A549 (cell line): ENCODE results near the gene ITGBL1. TPM values are rescaled to one million over a fixed set of nuclear protein-coding genes. Genes with fewer than 3 reads are reported as not detected.

Experiments
- ATAC-seq, 2 experiments: fragments of 200-7000 bp in 1 of 2; fragments of >200 bp in 1 of 2; cut with Nextera tagmentation in 1 of 2; cut with Tn5 transposase in 1 of 2; 3 replicates each; pipeline versions ENCODE4 v1.8.0 to v1.9.1; 2018 to 2020; ENCODE audit warnings: mild to moderate bottlenecking in 1 of 2, moderate library complexity in 1 of 2
- CTCF ChIA-PET: fragments of 300-600 bp; sonication (Branson Sonifier 250); formaldehyde crosslinking; extraction: SDS; loops from one replicate; lab custom pipeline; 2021; ENCODE audit warnings: antibody characterized with exemption, inconsistent platforms; lab: Yijun Ruan, JAX
- POLR2A ChIA-PET: fragments of 350-600 bp; formaldehyde crosslinking; extraction: SDS; loops from one replicate; lab custom pipeline; 2021; ENCODE audit warnings: antibody characterized with exemption, inconsistent platforms; lab: Yijun Ruan, JAX
- DNase-seq, 2 experiments: peaks; one replicate each; pipeline versions ENCODE4 v3.0.0 to v3.0.0-alpha.2; 2011 to 2016; ENCODE audit warnings: low read depth in 1 of 2, low spot score in 1 of 2
- FAIRE-seq: peaks from 2 replicates; lab custom pipeline; 2011; peaks lifted over from hg19 to GRCh38; lab: Jason Lieb, UNC
- H3K27ac ChIP-seq, 2 experiments: fragments of >200 bp; sonication (Bioruptor Twin); formaldehyde crosslinking; 3 replicates each; pipeline ENCODE4 v1.5.1; 2016 to 2017
- H3K4me1 ChIP-seq: fragments of >200 bp; sonication (Bioruptor Twin); formaldehyde crosslinking; 3 replicates; pipeline ENCODE4 v1.6.1; 2016
- H3K4me2 ChIP-seq: fragments of >200 bp; sonication (Bioruptor Twin); formaldehyde crosslinking; 3 replicates; pipeline ENCODE4 v1.6.1; 2016
- H3K4me3 ChIP-seq: fragments of >200 bp; sonication (Bioruptor Twin); formaldehyde crosslinking; 3 replicates; pipeline ENCODE4 v1.5.1; 2016
- H3K9me3 ChIP-seq: fragments of >200 bp; sonication (Bioruptor Twin); formaldehyde crosslinking; 3 replicates; pipeline ENCODE4 v1.6.1; 2016
- ATOH8 ChIP-seq: fragments of 250-450 bp; sonication (Bioruptor Pico); IDR thresholded peaks from 2 replicates; pipeline ENCODE4 v1.5.0; 2020; ENCODE audit warnings: low read depth, mild to moderate bottlenecking, moderate library complexity
- CEBPB ChIP-seq, 2 experiments: fragments of >200 bp in 1 of 2; sonication (Bioruptor Twin) in 1 of 2; formaldehyde crosslinking in 1 of 2; IDR thresholded peaks; 2 replicates each; pipeline ENCODE4 v1.6.1; 2012 to 2016
- CHD2 ChIP-seq: fragments of 150-350 bp; IDR thresholded peaks from 2 replicates; pipeline ENCODE4 v1.6.1; 2014; ENCODE audit warnings: low read length; ENCODE audit not compliant: partially characterized antibody
- E2F6 ChIP-seq: IDR thresholded peaks from 2 replicates; pipeline ENCODE4 v1.6.1; 2012; ENCODE audit warnings: low read depth, borderline replicate concordance
- EHF ChIP-seq: fragments of 250-450 bp; sonication (Bioruptor Pico); IDR thresholded peaks from 2 replicates; pipeline ENCODE4 v1.5.0; 2020; ENCODE audit warnings: mild to moderate bottlenecking
- EHMT2 ChIP-seq: fragments of 200-600 bp; sonication (generic); IDR thresholded peaks from 2 replicates; pipeline ENCODE4 v1.6.1; 2016; ENCODE audit warnings: antibody characterized with exemption, low read depth, mild to moderate bottlenecking, moderate library complexity
- ELK1 ChIP-seq: fragments of 150-350 bp; IDR thresholded peaks from 2 replicates; pipeline ENCODE4 v1.6.1; 2014; ENCODE audit warnings: low read depth, mild to moderate bottlenecking, low read length
- EP300 ChIP-seq, 2 experiments: fragments of >200 bp; sonication (Bioruptor Twin); formaldehyde crosslinking; IDR thresholded peaks; 2 replicates in 1 of 2; 3 replicates in 1 of 2; pipeline ENCODE4 v1.6.1; 2016 to 2017
- GATA3 ChIP-seq: IDR thresholded peaks from 2 replicates; pipeline ENCODE4 v1.6.1; 2012; ENCODE audit warnings: borderline replicate concordance
- HDAC2 ChIP-seq: fragments of 200-600 bp; sonication (generic); IDR thresholded peaks from 2 replicates; pipeline ENCODE4 v1.6.1; 2016
- HES2 ChIP-seq: fragments of >200 bp; sonication (Bioruptor Twin); formaldehyde crosslinking; IDR thresholded peaks from 2 replicates; pipeline ENCODE4 v1.6.1; 2016
- HEYL ChIP-seq: fragments of 250-450 bp; sonication (Bioruptor Pico); IDR thresholded peaks from 2 replicates; pipeline ENCODE4 v1.8.0; 2021; ENCODE audit warnings: mild to moderate bottlenecking, moderate library complexity
- HMGXB4 ChIP-seq: fragments of 250-450 bp; sonication (Bioruptor Pico); IDR thresholded peaks from 2 replicates; pipeline ENCODE4 v1.5.0; 2021; ENCODE audit warnings: mild to moderate bottlenecking, moderate library complexity, borderline replicate concordance
- JUN ChIP-seq, 2 experiments: fragments of >200 bp; sonication (Bioruptor Twin); formaldehyde crosslinking; IDR thresholded peaks; 2 replicates in 1 of 2; 3 replicates in 1 of 2; pipeline ENCODE4 v1.6.1; 2016 to 2017
- JUNB ChIP-seq: fragments of >200 bp; sonication (Bioruptor Twin); formaldehyde crosslinking; IDR thresholded peaks from 2 replicates; pipeline ENCODE4 v1.6.1; 2016
- KDM1A ChIP-seq: fragments of 200-600 bp; sonication (generic); IDR thresholded peaks from 2 replicates; pipeline ENCODE4 v1.6.1; 2016; ENCODE audit warnings: low read depth, mild to moderate bottlenecking
- KDM5A ChIP-seq: fragments of 200-600 bp; sonication (generic); IDR thresholded peaks from 2 replicates; pipeline ENCODE4 v1.6.1; 2016; ENCODE audit warnings: antibody characterized with exemption, mild to moderate bottlenecking
- MAFK ChIP-seq: fragments of 450-650 bp; IDR thresholded peaks from 2 replicates; pipeline ENCODE4 v1.6.1; 2014; ENCODE audit not compliant: partially characterized antibody
- MAX ChIP-seq: IDR thresholded peaks from 2 replicates; pipeline ENCODE4 v1.6.1; 2012
- NPAS2 ChIP-seq: fragments of 250-450 bp; sonication (Bioruptor Pico); IDR thresholded peaks from 2 replicates; pipeline ENCODE4 v1.8.0; 2022; ENCODE audit warnings: mild to moderate bottlenecking, moderate library complexity, borderline replicate concordance
- NR3C1 ChIP-seq: fragments of >200 bp; sonication (Bioruptor Twin); formaldehyde crosslinking; IDR thresholded peaks from 3 replicates; pipeline ENCODE4 v1.6.1; 2017
- PBX3 ChIP-seq: IDR thresholded peaks from 2 replicates; pipeline ENCODE4 v1.6.1; 2012
- POLR2AphosphoS2 ChIP-seq: conservative IDR thresholded peaks from 2 replicates; pipeline ENCODE4 v1.6.1; 2012; ENCODE audit warnings: low read length, improper control_type of control experiment, inconsistent platforms
- REST ChIP-seq: fragments of 200-600 bp; sonication (generic); IDR thresholded peaks from 2 replicates; pipeline ENCODE4 v1.6.1; 2016; ENCODE audit warnings: antibody characterized with exemption, mild to moderate bottlenecking, moderate library complexity
- SMC3 ChIP-seq: fragments of >200 bp; sonication (Bioruptor Twin); formaldehyde crosslinking; IDR thresholded peaks from 3 replicates; pipeline ENCODE4 v1.6.1; 2018; ENCODE audit warnings: inconsistent platforms
- TFCP2L1 ChIP-seq: fragments of 250-450 bp; sonication (Bioruptor Pico); IDR thresholded peaks from 2 replicates; pipeline ENCODE4 v1.5.0; 2021; ENCODE audit warnings: mild to moderate bottlenecking
- ZSCAN20 ChIP-seq: fragments of 250-450 bp; sonication (Bioruptor Pico); IDR thresholded peaks from 2 replicates; pipeline ENCODE4 v1.8.0; 2022; ENCODE audit warnings: mild to moderate bottlenecking, moderate library complexity
- WGBS: methylation state at CpG from one replicate; pipeline ENCODE4 v1.1.6; 2017; ENCODE audit errors: missing lambda C conversion rate; 5-methylcytosine and 5-hydroxymethylcytosine counted together
- polyA plus RNA-seq, 4 experiments: library from polyadenylated mRNA; depleted of rRNA in 3 of 4; stranded (reverse); fragments of >200 nt; fragmentation: RNase III in 1 of 4; extraction: RNeasy Plus Mini Kit Qiagen cat#74134 plus additional on column Dnase treatment in 1 of 4; gene quantifications; 2 replicates in 3 of 4; 3 replicates in 1 of 4; pipeline ENCODE4 v1.2.3, GENCODE V29; 2011 to 2017

ITGBL1 gene
- polyA plus RNA-seq, 2 of the 4 experiments (the other 2 are of a cell fraction), result 0.40 to 1.3 TPM

GRCh38 chr13:101707659-101708058 is 255.2 kb downstream of the ITGBL1 start:
- Histone ChIP-seq H3K4me3 (no peak overlapping the region), H3K4me2 (no peak overlapping the region), H3K9me3 (no peaks in the 10 kb centered on the region), H3K4me1 (peaks cover 12% of the 10 kb centered on the region), H3K27ac (no peak overlapping the region)
- WGBS, result 71% methylated on average over 2 of the region's 2 CpGs
- no peak for ATAC-seq
- ChIA-PET CTCF (interaction anchor here (1.2 kb wide), 1 partner anchor 848 kb away, joined by 4 read pairs; no protein-coding TSS in a partner anchor), POLR2A (no interaction called here)
- no peak for DNase-seq
- no peak for FAIRE-seq
- TF ChIP-seq KDM5A (no peak), ATOH8 (CRISPR knock-in tag) (no peak), POLR2AphosphoS2 (no peak), HDAC2 (no peak), MAFK (no peak), CEBPB (IDR thresholded peaks at IDR 0.05) (no peak), NPAS2 (CRISPR knock-in tag) (no peak), HES2 (no peak), ZSCAN20 (no peak), MAX (no peak), EP300 (IDR thresholded peaks at IDR 0.05) (no peak), NR3C1 (no peak), HEYL (CRISPR knock-in tag) (no peak), EHF (CRISPR knock-in tag) (no peak), JUNB (no peak), JUN (IDR thresholded peaks at IDR 0.05) (no peak), SMC3 (no peak), E2F6 (no peak)

- Histone ChIP-seq H3K4me3 (no peak overlapping the region), H3K4me1 (peaks cover 12% of the 10 kb centered on the region), H3K4me2 (no peak overlapping the region), H3K27ac (no peak overlapping the region), H3K9me3 (no peaks in the 10 kb centered on the region)
- ATAC-seq (no peak), FAIRE-seq (no peak), DNase-seq (no peak)
- 94% methylated on average over 1 of the region's 1 CpG for WGBS
- ChIA-PET POLR2A (no interaction called here), CTCF (interaction anchor here (1.2 kb wide), 1 partner anchor 848 kb away, joined by 4 read pairs; no protein-coding TSS in a partner anchor)
- no peak for TF ChIP-seq EHMT2
- TF ChIP-seq HMGXB4 (CRISPR knock-in tag), result no peak
- TF ChIP-seq ELK1, result no peak
- no peak for TF ChIP-seq PBX3
- TF ChIP-seq SMC3, result no peak
- TF ChIP-seq KDM1A, result no peak
- TF ChIP-seq ATOH8 (CRISPR knock-in tag), result no peak
- no peak for TF ChIP-seq REST
- no peak for TF ChIP-seq EHF (CRISPR knock-in tag)
- TF ChIP-seq HDAC2, result no peak
- TF ChIP-seq GATA3, result no peak
- no peak for TF ChIP-seq CHD2
- TF ChIP-seq TFCP2L1, result no peak
- no peak for TF ChIP-seq HES2
These were observed 255.6 kb downstream of the ITGBL1 start for GRCh38 chr13:101708115-101708514.
